ENCODE data around the gene SLFNL1. TPM values are rescaled to one million over a fixed set of nuclear protein-coding genes. Genes with fewer than 3 reads are reported as not detected.
A peak's percentile ranks its signal among the peaks of the same experiment; 100 is the strongest.

The SLFNL1 gene
- total RNA-seq (0.51 and 0.66 TPM in 2 replicates), polyA plus RNA-seq (0.01 TPM in 1 of 2 replicates, not detected in the other), polyA minus RNA-seq (ENCODE audit: low replicate concordance) (not detected in 2 replicates)
- polyA plus RNA-seq (2012) = 0.06 TPM in 2 replicates

GRCh38 chr1:41021526-41022308 lies at the start of gene SLFNL1:
Gene SLFNL1 (minus strand): TSS chr1:41021725. CDS start chr1:41020660, 1,065 bp downstream.
- no peak within 1 kb of the TSS for H2AFZ ChIP-seq (ENCODE audit: low read length)
- H3K79me2 ChIP-seq (ENCODE audit: control insufficient read depth, insufficient read depth, low read length) = no peaks in the 10 kb centered on the region
- no peak within 1 kb of the TSS for H3K9ac ChIP-seq (ENCODE audit: insufficient read depth, low read length)
- no peaks in the 10 kb centered on the region for H3K27me3 ChIP-seq (ENCODE audit: control insufficient read depth, insufficient read depth, low read length)
- peaks cover 2% of the 10 kb centered on the region for H3K4me1 ChIP-seq (ENCODE audit: control insufficient read depth, extremely low read depth, insufficient read depth, low read length)
- H4K20me1 ChIP-seq (ENCODE audit: control insufficient read depth, extremely low read depth, insufficient read depth, low read length) = no peaks in the 10 kb centered on the region
- peak in 1 of 2 donors; percentile 59 for DNase-seq (ENCODE audit: low read depth in 2 of 2)
- H3K9me3 ChIP-seq (ENCODE audit: control insufficient read depth, insufficient read depth, low read depth, low read length) = no peaks in the 10 kb centered on the region
- H3K27ac ChIP-seq (ENCODE audit: insufficient read depth, low read length) = no peak within 1 kb of the TSS
- no peak within 1 kb of the TSS for H3K4me3 ChIP-seq (replicated peaks in 1 of 4; ENCODE audit: control extremely low read depth in 1 of 4, insufficient read depth in 1 of 4, low read depth in 3 of 4, low read length in 4 of 4)
- TF ChIP-seq EZH2 (IDR thresholded peaks at IDR 0.05; ENCODE audit: low read length, missing control alignments) (no peak), CTCF (conservative IDR thresholded peaks at IDR 0.05 in 1 of 2, IDR thresholded peaks at IDR 0.05 in 1 of 2; ENCODE audit: low read depth in 1 of 2, low read length in 2 of 2) (peak; percentile 30 to 41)
- peaks cover 5% of the 10 kb centered on the region for H3K36me3 ChIP-seq (ENCODE audit: control insufficient read depth, insufficient read depth, low read length)
- no peak within 1 kb of the TSS for H3K4me2 ChIP-seq (ENCODE audit: extremely low read depth, insufficient read depth, low read length)

- Histone ChIP-seq H3K4me2 (ENCODE audit: extremely low read depth, insufficient read depth, low read length) (no peak overlapping the region), H3K27ac (ENCODE audit: insufficient read depth, low read length) (no peak overlapping the region), H3K27me3 (ENCODE audit: control insufficient read depth, insufficient read depth, low read length) (no peaks in the 10 kb centered on the region), H3K9ac (ENCODE audit: insufficient read depth, low read length) (no peak overlapping the region), H3K4me1 (ENCODE audit: control insufficient read depth, extremely low read depth, insufficient read depth, low read length) (no peaks in the 10 kb centered on the region), H3K79me2 (ENCODE audit: control insufficient read depth, insufficient read depth, low read length) (no peaks in the 10 kb centered on the region), H3K9me3 (ENCODE audit: control insufficient read depth, insufficient read depth, low read depth, low read length) (no peaks in the 10 kb centered on the region), H3K36me3 (ENCODE audit: control insufficient read depth, insufficient read depth, low read length) (peaks cover 2% of the 10 kb centered on the region), H4K20me1 (ENCODE audit: control insufficient read depth, extremely low read depth, insufficient read depth, low read length) (no peaks in the 10 kb centered on the region), H3K4me3 (replicated peaks in 1 of 4; ENCODE audit: control extremely low read depth in 1 of 4, insufficient read depth in 1 of 4, low read depth in 3 of 4, low read length in 4 of 4) (no peak overlapping the region), H2AFZ (ENCODE audit: low read length) (no peak overlapping the region)
- TF ChIP-seq CTCF (conservative IDR thresholded peaks at IDR 0.05 in 1 of 2, IDR thresholded peaks at IDR 0.05 in 1 of 2; ENCODE audit: low read depth in 1 of 2, low read length in 2 of 2) (no peak), EZH2 (IDR thresholded peaks at IDR 0.05; ENCODE audit: low read length, missing control alignments) (no peak)
- no peak for DNase-seq (ENCODE audit: low read depth in 2 of 2)
Measured at GRCh38 chr1:41056907-41057306, 35.4 kb upstream of the SLFNL1 start.

GRCh38 chr1:41053316-41053715 lies 31.8 kb upstream of the SLFNL1 start:
- Histone ChIP-seq H3K4me2 (ENCODE audit: extremely low read depth, insufficient read depth, low read length) (no peak overlapping the region), H3K4me1 (ENCODE audit: control insufficient read depth, extremely low read depth, insufficient read depth, low read length) (no peaks in the 10 kb centered on the region), H3K4me3 (replicated peaks in 1 of 4; ENCODE audit: control extremely low read depth in 1 of 4, insufficient read depth in 1 of 4, low read depth in 3 of 4, low read length in 4 of 4) (no peak overlapping the region), H3K79me2 (ENCODE audit: control insufficient read depth, insufficient read depth, low read length) (no peaks in the 10 kb centered on the region), H3K9ac (ENCODE audit: insufficient read depth, low read length) (no peak overlapping the region), H3K27ac (ENCODE audit: insufficient read depth, low read length) (no peak overlapping the region), H2AFZ (ENCODE audit: low read length) (no peak overlapping the region), H4K20me1 (ENCODE audit: control insufficient read depth, extremely low read depth, insufficient read depth, low read length) (no peaks in the 10 kb centered on the region), H3K9me3 (ENCODE audit: control insufficient read depth, insufficient read depth, low read depth, low read length) (no peaks in the 10 kb centered on the region), H3K27me3 (ENCODE audit: control insufficient read depth, insufficient read depth, low read length) (no peaks in the 10 kb centered on the region), H3K36me3 (ENCODE audit: control insufficient read depth, insufficient read depth, low read length) (peaks cover 6% of the 10 kb centered on the region)
- no peak for DNase-seq (ENCODE audit: low read depth in 2 of 2)
- no peak for TF ChIP-seq EZH2 (IDR thresholded peaks at IDR 0.05; ENCODE audit: low read length, missing control alignments)
- no peak for TF ChIP-seq CTCF (conservative IDR thresholded peaks at IDR 0.05 in 1 of 2, IDR thresholded peaks at IDR 0.05 in 1 of 2; ENCODE audit: low read depth in 1 of 2, low read length in 2 of 2)
